ENCODE measurements around the gene SMG6.

Gene SMG6

DNA sequence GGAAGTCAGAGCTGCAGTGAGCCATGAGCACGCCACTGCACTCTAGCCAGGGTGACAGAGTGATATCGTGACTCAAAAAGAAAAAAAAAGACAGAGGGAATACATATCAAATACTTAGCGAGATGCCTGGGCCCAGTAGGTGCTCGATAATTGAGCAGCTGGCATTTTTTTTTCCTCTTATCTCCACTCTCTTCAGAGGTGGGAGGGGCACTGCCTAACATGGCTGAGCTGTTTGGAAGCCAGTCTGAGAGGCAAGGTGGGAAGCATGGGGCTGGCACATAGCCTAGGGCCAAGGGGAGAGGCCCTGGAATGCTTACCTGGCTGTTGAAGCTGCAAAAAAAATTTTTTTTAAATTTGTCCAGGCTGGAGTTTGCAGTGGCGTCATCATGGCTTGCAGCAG lies 210.2 kb downstream of the SMG6 start:
- DNase-seq, result no peak

- no peak for DNase-seq
Observed at GRCh38 chr17:2092253-2092652, 211.3 kb downstream of the SMG6 start.

- peak; percentile 85 for DNase-seq
Observed at GRCh38 chr17:2090804-2091534, 212.6 kb downstream of the SMG6 start.

GRCh38 chr17:2090210-2090641 lies 213.4 kb downstream of the SMG6 start:
- DNase-seq, result no peak

- DNase-seq, result no peak
Observed at GRCh38 chr17:2089021-2089422, 214.6 kb downstream of the SMG6 start.

GRCh38 chr17:2087597-2088211 lies 215.9 kb downstream of the SMG6 start:
- no peak for DNase-seq

- no peak for DNase-seq
Observed at GRCh38 chr17:2086306-2086705, 217.3 kb downstream of the SMG6 start.

DNA sequence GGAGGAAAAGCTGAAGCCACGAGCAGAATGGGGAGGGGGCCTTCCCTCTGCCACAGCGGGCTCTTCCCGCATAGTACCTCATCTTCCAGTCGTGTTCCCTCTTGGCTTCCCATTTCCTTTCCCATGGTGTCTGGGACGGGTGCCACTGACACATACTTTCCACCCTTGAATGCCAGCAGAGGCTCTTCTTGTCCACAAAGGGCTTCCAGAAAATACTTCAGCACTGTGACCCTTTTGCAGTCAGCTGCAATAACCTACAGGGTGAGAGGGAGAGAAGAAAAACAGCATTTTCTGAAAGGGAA lies 218.0 kb downstream of the SMG6 start:
- no peak for DNase-seq

- peak; percentile 22 for DNase-seq
Observed at GRCh38 chr17:2084766-2085647, 218.6 kb downstream of the SMG6 start.

GRCh38 chr17:2084036-2084765 lies 219.4 kb downstream of the SMG6 start:
- DNase-seq, result no peak

- DNase-seq, result no peak
Observed at GRCh38 chr17:2083613-2084035, 220.0 kb downstream of the SMG6 start.

DNA sequence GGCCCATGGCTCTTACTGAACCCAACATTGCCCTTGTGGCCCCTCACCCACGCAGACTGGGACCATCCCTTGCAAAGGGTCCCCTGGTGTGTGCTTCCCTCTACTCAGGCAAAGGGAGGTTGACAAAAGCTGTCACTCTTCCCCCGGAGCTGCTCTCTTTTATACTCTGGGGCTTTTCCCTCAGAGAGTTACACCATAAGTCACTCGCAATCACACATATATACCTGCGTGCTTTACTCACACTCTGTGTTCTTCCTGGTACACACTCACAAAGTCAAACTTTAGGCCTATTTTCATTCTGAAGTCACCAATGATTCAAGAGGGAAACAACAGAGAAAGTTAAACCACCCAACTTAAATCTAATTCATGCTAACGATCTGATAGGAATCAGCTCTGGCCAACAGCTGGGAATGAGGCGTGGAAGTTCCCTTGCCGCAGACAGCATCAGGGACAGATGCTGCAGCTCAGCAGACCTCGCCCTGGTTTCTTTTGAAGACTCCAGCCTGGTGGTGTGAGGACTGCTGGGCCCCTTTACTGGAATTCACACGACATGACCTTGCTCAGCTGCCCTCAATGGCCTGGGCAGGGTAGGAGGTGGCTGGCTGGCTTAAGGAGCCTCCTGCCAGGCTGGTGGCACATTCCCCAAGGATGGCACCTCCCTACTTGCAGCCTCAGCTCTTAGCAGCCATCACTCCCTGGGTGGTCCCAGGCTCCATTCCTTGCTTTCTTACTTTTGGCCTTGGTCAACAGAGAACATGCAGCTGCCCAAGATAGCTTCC lies 221.4 kb downstream of the SMG6 start:
- no peak for DNase-seq

GRCh38 chr17:2081564-2081963 lies 222.0 kb downstream of the SMG6 start:
- DNase-seq, result peak; percentile 67

- no peak for DNase-seq
Observed at GRCh38 chr17:2077040-2077439, 226.5 kb downstream of the SMG6 start.

- no peak for DNase-seq
Observed at GRCh38 chr17:2076087-2076984, 227.2 kb downstream of the SMG6 start.

DNA sequence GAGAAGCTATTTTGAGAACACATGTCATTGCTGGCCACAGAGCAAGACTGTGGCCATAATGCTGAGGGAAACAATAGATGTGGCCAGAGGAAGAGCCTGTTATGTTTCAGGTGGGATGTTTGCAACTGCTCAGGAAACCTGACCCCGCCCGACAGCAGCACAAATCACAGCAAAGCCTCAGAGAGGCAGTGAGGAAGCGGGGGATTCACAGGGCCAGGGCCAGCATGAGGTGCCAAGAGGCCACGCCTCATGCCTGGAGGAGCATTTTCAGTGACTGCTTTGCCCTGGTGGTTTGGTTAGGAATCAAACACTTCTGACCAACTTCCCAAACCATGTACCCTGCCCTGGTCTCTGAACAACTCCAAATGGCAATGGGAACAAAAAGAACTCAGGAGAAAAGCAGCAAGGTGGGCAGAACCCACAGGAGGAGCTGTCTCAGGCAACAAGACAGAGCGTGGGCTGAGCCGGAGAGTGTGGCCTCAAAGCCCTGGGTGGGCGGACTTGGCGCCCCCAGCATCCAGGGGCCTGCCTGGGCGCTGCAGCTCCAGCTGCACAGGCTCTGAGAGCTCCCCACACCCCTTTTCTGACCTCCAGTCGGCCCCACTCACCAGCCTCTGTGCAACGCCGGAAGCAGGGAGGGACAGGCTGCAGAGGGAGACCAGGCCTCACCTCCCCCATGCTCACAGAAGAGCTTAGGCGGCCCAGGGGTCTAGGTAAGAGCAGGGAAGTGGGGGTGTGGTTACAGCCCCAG lies 228.1 kb downstream of the SMG6 start:
- no peak for DNase-seq

- no peak for DNase-seq
Observed at GRCh38 chr17:2074919-2075318, 228.7 kb downstream of the SMG6 start.

GRCh38 chr17:2071455-2072281 lies 231.9 kb downstream of the SMG6 start:
- no peak for DNase-seq

GRCh38 chr17:2071024-2071385 lies 232.6 kb downstream of the SMG6 start:
- no peak for DNase-seq
